IMR-90 (cell line): ENCODE data around the gene UST. TPM values are rescaled to one million over a fixed set of nuclear protein-coding genes. Genes with fewer than 3 reads are reported as not detected.

Experiments
- ATAC-seq: fragments of 200-7000 bp; cut with Tn5 transposase; 2 replicates; pipeline ENCODE4 v1.9.1; 2020; ENCODE audit warnings: low read depth, mild to moderate bottlenecking, moderate library complexity
- BruUV-seq: library from RNA; stranded (reverse); fragments of 400-500 nt; replicated peaks from 2 replicates; lab custom pipeline; 2021; lab: Mats Ljungman, UMichigan
- CTCF ChIA-PET: fragments of 300-600 bp; formaldehyde crosslinking; extraction: SDS; loops from one replicate; lab custom pipeline; 2021; ENCODE audit warnings: antibody characterized with exemption; lab: Yijun Ruan, JAX
- POLR2A ChIA-PET: fragments of 300-600 bp; sonication (Branson Sonifier 250); formaldehyde crosslinking; loops from one replicate; lab custom pipeline; 2022; ENCODE audit warnings: antibody characterized with exemption; ENCODE audit not compliant: unreplicated experiment; lab: Charles Lee
- DNase-seq: peaks from one replicate; pipeline ENCODE4 v3.0.0; 2013
- H2AFZ ChIP-seq: replicated peaks from 2 replicates; pipeline ENCODE3; 2013; ENCODE audit warnings: low read length, mild to moderate bottlenecking; ENCODE audit not compliant: poor library complexity
- H2AK5ac ChIP-seq: 2 replicates; pipeline ENCODE4 v1.6.1; 2013; ENCODE audit warnings: low read depth, low read length, inconsistent platforms
- H2AK9ac ChIP-seq: replicated peaks from 2 replicates; pipeline ENCODE3; 2013; ENCODE audit warnings: mild to moderate bottlenecking, low read depth, low read length, moderate library complexity; ENCODE audit not compliant: poor library complexity
- H2BK120ac ChIP-seq: 2 replicates; pipeline ENCODE4 v1.6.1; 2013; ENCODE audit warnings: low read depth, low read length, inconsistent platforms
- H2BK15ac ChIP-seq: 3 replicates; pipeline ENCODE4 v1.6.1; 2013; ENCODE audit warnings: low read depth, low read length, inconsistent platforms
- H2BK20ac ChIP-seq: 2 replicates; pipeline ENCODE4 v1.6.1; 2013; ENCODE audit warnings: low read depth, mild to moderate bottlenecking, inconsistent platforms, low read length, moderate library complexity
- H2BK5ac ChIP-seq: 2 replicates; pipeline ENCODE4 v1.6.1; 2013; ENCODE audit warnings: mild to moderate bottlenecking, low read depth, low read length, inconsistent platforms; ENCODE audit not compliant: poor library complexity, severe bottlenecking
- H3K14ac ChIP-seq: replicated peaks from 2 replicates; pipeline ENCODE4 v1.6.1; 2013; ENCODE audit warnings: low read depth, low read length, inconsistent platforms
- H3K18ac ChIP-seq: 2 replicates; pipeline ENCODE4 v1.6.1; 2013; ENCODE audit warnings: low read depth, low read length, control low read depth
- H3K23ac ChIP-seq: 2 replicates; pipeline ENCODE4 v1.6.1; 2013; ENCODE audit warnings: low read depth, low read length, inconsistent platforms
- H3K27ac ChIP-seq: 2 replicates; pipeline ENCODE4 v1.5.1; 2013; ENCODE audit warnings: mild to moderate bottlenecking, control low read depth, low read length; ENCODE audit not compliant: insufficient read depth
- H3K27me3 ChIP-seq: 2 replicates; pipeline ENCODE4 v1.6.1; 2013; ENCODE audit warnings: low read length; ENCODE audit not compliant: control insufficient read depth, insufficient read depth
- H3K36me3 ChIP-seq: 2 replicates; pipeline ENCODE4 v1.6.1; 2013; ENCODE audit warnings: low read length, mixed read lengths; ENCODE audit not compliant: control insufficient read depth, insufficient read depth
- H3K4ac ChIP-seq: 2 replicates; pipeline ENCODE4 v1.6.1; 2013; ENCODE audit warnings: low read depth, low read length, inconsistent platforms
- H3K4me1 ChIP-seq: 2 replicates; pipeline ENCODE4 v1.6.1; 2013; ENCODE audit warnings: low read length, mixed read lengths; ENCODE audit not compliant: control insufficient read depth, insufficient read depth
- H3K4me2 ChIP-seq: 2 replicates; pipeline ENCODE4 v1.6.1; 2013; ENCODE audit warnings: low read depth, mild to moderate bottlenecking, control low read depth, low read length, moderate library complexity
- H3K4me3 ChIP-seq: 2 replicates; pipeline ENCODE4 v1.5.1; 2013; ENCODE audit warnings: low read depth, mild to moderate bottlenecking, control low read depth, low read length, moderate library complexity; ENCODE audit not compliant: insufficient read depth
- H3K56ac ChIP-seq: 2 replicates; pipeline ENCODE4 v1.6.1; 2013; ENCODE audit warnings: low read length, inconsistent platforms; ENCODE audit not compliant: insufficient read depth; ENCODE audit errors: extremely low read depth
- H3K79me1 ChIP-seq, 2 experiments: 2 replicates each; pipeline ENCODE4 v1.6.1; 2013; ENCODE audit warnings: low read length in 2 of 2, inconsistent platforms in 1 of 2, low read depth in 1 of 2
- H3K9ac ChIP-seq: 2 replicates; pipeline ENCODE4 v1.6.1; 2013; ENCODE audit warnings: low read depth, low read length, control low read depth
- H3K9me1 ChIP-seq: 2 replicates; pipeline ENCODE4 v1.6.1; 2013; ENCODE audit warnings: low read length, inconsistent platforms; ENCODE audit not compliant: insufficient read depth
- H3K9me3 ChIP-seq: 2 replicates; pipeline ENCODE4 v1.6.1; 2013; ENCODE audit warnings: low read length; ENCODE audit not compliant: control insufficient read depth, insufficient read depth
- H4K20me1 ChIP-seq: 2 replicates; pipeline ENCODE4 v1.6.1; 2013; ENCODE audit warnings: low read length, inconsistent platforms; ENCODE audit not compliant: insufficient read depth
- H4K5ac ChIP-seq: 2 replicates; pipeline ENCODE4 v1.6.1; 2013; ENCODE audit warnings: mild to moderate bottlenecking, low read depth, low read length, control low read depth
- H4K8ac ChIP-seq, 2 experiments: 2 replicates each; pipeline ENCODE4 v1.6.1; 2013; ENCODE audit warnings: low read depth in 2 of 2, low read length in 2 of 2, control low read depth in 1 of 2, inconsistent platforms in 1 of 2
- H4K91ac ChIP-seq: 2 replicates; pipeline ENCODE4 v1.6.1; 2013; ENCODE audit warnings: low read depth, low read length, inconsistent platforms; ENCODE audit not compliant: insufficient read depth
- BHLHE40 ChIP-seq: fragments of 150-350 bp; IDR thresholded peaks from 2 replicates; pipeline ENCODE4 v1.6.1; 2016; ENCODE audit warnings: mild to moderate bottlenecking, low read depth, low read length
- MAFK ChIP-seq: IDR thresholded peaks from 2 replicates; pipeline ENCODE4 v1.6.1; 2012; ENCODE audit warnings: low read depth, low read length, improper control_type of control experiment
- RAD21 ChIP-seq: IDR thresholded peaks from 2 replicates; pipeline ENCODE4 v1.6.1; 2012; ENCODE audit warnings: low read length, improper control_type of control experiment
- dilution Hi-C: fragments of 300-500 bp; cut with HindIII; formaldehyde crosslinking; loops from one replicate; pipeline ENCODE4 v1.14.3; 2018; ENCODE audit warnings: low sequenced_read_pairs; ENCODE audit not compliant: unreplicated experiment
- in situ Hi-C: fragments of 300-500 bp; cut with MboI; formaldehyde crosslinking; loops from 3 replicates; pipeline ENCODE4 v1.14.3; 2019; ENCODE audit warnings: low sequenced_read_pairs, inconsistent platforms, mixed read lengths
- intact Hi-C: fragments of 100-400 bp; cut with micrococcal nuclease; formaldehyde crosslinking; loops from 2 replicates; pipeline ENCODE4 v1.10.0; 2022
- polyA plus RNA-seq, 3 experiments: library from polyadenylated mRNA; depleted of rRNA; stranded (reverse); fragments of >200 nt; gene quantifications; 2 replicates each; pipeline ENCODE4 v1.2.3, GENCODE V29; 2012; ENCODE audit warnings: low replicate concordance in 1 of 3
- total RNA-seq: library from RNA; depleted of rRNA; stranded (reverse); fragments of >200 nt; gene quantifications from 2 replicates; pipeline ENCODE4 v1.2.3, GENCODE V29; 2012

Gene UST
- total and polyA plus RNA-seq, 2 of the 4 experiments (the other 2 are of a cell fraction), result 7.7 to 13.8 TPM

GRCh38 chr6:149001422-149001821 is 254.6 kb downstream of the UST start:
- Histone ChIP-seq H3K9ac (no peak overlapping the region), H3K4me1 (peaks cover 9% of the 10 kb centered on the region), H2BK20ac (no peak overlapping the region), H3K4me2 (no peak overlapping the region), H3K27ac (no peak overlapping the region), H3K27me3 (no peaks in the 10 kb centered on the region), H2AK5ac (no peak overlapping the region), H2BK120ac (no peak overlapping the region), H3K23ac (no peak overlapping the region), H3K9me3 (peaks cover 2% of the 10 kb centered on the region; the same call in 1 of the 2 replicates), H2AFZ (no peak overlapping the region), H3K79me1 (no peaks in the 10 kb centered on the region), H4K91ac (no peak overlapping the region), H2BK15ac (no peak overlapping the region), H3K18ac (no peak overlapping the region), H2AK9ac (no peak overlapping the region), H3K56ac (no peak overlapping the region), H3K14ac (no peak overlapping the region), H3K4me3 (no peak overlapping the region), H2BK5ac (no peak overlapping the region), H4K8ac (no peak overlapping the region), H3K36me3 (no peaks in the 10 kb centered on the region), H3K9me1 (peaks cover 4% of the 10 kb centered on the region; the same call in 1 of the 2 replicates), H4K5ac (no peak overlapping the region), H3K4ac (no peak overlapping the region), H4K20me1 (peaks cover 3% of the 10 kb centered on the region; the same call in 1 of the 2 replicates)
- POLR2A ChIA-PET, result no interaction called here
- no peak for DNase-seq
- TF ChIP-seq BHLHE40 (no peak), RAD21 (no peak), MAFK (no peak)
- dilution Hi-C loops, result no loop called here
- no TSS peak for BruUV-seq
- no peak for ATAC-seq
- CTCF ChIA-PET, result no interaction called here
- intact Hi-C loops, result no loop called here
- in situ Hi-C loops, result no loop called here
